ENCODE results near the gene C1orf210. TPM values are rescaled to one million over a fixed set of nuclear protein-coding genes. Genes with fewer than 3 reads are reported as not detected.

Gene C1orf210
- polyA plus RNA-seq, 3 donors, result 25.6 to 27.8 (median 26.5) TPM

DNA sequence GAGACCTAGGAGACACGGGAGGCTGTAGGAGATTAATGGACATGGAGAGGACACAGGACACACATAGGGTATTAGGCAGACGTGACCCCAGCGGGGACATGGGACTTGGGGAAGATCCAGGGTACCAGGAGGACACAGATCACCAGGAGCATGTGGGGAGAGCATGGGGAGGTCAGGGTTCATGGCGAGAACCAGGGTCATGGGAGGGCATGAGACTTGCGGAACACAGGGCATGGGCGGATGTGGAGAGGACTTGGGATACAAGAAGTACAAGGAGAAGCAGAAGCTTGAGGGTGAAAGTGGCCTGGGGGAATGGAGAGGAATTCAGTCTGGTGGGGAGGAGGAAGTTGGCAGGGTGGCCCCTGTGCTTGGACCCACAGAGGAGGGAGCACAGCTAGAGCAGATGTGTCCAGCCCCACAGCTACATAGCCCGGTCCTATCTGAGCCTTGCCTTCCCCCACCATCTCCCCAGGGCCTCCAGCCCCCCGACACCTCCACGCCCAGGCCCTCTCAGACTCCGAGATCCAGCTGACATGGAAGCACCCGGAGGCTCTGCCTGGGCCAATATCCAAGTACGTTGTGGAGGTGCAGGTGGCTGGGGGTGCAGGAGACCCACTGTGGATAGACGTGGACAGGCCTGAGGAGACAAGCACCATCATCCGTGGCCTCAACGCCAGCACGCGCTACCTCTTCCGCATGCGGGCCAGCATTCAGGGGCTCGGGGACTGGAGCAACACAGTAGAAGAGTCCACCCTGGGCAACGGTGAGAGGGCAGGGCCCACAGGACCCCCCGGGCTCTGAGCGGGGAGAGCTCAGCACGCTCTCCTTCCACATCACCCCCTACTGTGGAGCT is 27.5 kb upstream of the C1orf210 start:
- no peak for DNase-seq (ENCODE audit: low read depth in 3 of 3, low spot score in 2 of 3)

DNA sequence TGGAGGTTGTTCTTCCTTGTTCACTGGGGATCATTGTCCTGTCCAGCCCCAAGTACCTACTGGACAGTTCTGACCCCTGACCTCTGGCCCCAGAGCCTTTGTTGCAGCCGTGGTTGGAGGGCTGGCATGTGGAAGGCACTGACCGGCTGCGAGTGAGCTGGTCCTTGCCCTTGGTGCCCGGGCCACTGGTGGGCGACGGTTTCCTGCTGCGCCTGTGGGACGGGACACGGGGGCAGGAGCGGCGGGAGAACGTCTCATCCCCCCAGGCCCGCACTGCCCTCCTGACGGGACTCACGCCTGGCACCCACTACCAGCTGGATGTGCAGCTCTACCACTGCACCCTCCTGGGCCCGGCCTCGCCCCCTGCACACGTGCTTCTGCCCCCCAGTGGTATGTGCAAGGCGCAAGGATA is 26.8 kb upstream of the C1orf210 start:
- DNase-seq (ENCODE audit: low read depth in 3 of 3, low spot score in 2 of 3), result no peak

DNA sequence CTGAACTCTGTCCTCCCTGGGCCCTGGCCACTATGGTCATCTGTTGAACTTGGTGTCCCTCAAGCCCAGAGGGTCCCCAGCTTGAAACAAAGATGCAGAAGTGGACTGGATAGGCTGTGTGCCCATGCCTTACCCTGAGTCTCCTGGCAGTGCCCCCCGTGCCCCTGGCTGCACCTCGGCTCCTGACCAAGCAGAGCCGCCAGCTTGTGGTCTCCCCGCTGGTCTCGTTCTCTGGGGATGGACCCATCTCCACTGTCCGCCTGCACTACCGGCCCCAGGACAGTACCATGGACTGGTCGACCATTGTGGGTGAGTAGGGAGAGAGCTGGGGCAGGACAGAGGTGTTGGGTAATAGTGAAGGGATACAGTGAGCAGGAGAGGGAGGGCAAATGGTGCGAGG is 26.1 kb upstream of the C1orf210 start:
- no peak for DNase-seq (ENCODE audit: low read depth in 3 of 3, low spot score in 2 of 3)

DNA sequence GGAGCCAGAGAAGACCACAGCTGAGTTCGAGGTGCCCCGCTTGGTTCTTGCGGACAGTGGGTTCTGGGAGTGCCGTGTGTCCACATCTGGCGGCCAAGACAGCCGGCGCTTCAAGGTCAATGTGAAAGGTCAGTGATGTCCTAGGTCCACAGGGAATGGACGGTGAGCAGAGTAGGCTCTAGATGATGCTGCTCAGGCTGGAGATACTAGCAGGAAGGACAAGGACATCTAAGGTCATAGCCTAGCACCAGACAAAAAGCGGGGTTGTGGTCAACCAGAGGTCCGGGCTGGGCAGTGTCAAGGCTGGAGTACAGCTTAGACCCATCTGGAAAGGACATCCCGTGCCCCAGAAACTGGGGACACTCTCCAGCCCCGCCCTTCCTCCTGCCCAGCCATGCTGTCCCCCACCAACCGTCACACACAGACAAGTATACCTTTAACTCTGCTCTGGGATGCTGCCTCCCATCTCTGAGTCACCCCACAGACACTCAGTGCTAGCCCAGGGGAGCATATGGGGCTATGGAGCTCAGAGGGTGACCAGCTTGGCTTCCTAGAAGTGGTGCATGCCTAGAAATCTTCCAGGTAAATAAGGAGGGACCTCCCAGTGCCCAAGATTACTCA is 24.1 kb upstream of the C1orf210 start:
- DNase-seq (ENCODE audit: low read depth in 3 of 3, low spot score in 2 of 3), result no peak

DNA sequence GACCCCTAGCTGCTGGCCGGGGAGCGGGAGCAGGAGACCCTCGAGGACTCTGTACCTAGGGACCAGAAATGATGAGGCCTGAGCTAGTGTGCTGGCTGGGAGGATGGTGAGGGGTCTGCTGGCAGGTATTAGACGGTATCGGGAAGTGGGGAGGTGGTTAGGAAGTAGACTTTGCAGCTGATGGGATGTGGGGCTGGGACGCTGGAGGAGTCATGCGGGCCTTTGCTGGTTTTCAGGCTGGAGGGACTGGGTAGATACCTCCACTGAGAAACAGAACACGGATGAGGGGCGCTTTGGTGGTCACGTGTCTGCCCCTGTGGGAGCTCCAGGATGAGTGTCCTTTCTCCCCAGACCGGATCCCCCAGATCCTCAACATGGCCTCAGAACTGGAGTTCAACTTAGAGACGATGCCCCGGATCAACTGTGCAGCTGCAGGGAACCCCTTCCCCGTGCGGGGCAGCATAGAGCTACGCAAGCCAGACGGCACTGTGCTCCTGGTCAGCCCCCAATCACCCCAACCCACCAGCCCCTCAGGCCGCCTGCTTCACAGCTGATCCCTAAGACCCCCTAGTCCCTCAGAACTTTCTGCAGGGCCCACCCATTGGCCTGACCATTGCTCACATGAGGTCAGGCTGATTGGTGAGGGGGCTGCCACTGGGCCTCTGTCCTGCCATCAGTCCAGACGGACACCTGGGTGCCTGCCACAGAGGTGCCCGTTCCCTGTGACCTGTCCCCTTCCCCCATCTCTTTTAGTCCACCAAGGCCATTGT is 23.4 kb upstream of the C1orf210 start:
- no peak for DNase-seq (ENCODE audit: low read depth in 3 of 3, low spot score in 2 of 3)

DNA sequence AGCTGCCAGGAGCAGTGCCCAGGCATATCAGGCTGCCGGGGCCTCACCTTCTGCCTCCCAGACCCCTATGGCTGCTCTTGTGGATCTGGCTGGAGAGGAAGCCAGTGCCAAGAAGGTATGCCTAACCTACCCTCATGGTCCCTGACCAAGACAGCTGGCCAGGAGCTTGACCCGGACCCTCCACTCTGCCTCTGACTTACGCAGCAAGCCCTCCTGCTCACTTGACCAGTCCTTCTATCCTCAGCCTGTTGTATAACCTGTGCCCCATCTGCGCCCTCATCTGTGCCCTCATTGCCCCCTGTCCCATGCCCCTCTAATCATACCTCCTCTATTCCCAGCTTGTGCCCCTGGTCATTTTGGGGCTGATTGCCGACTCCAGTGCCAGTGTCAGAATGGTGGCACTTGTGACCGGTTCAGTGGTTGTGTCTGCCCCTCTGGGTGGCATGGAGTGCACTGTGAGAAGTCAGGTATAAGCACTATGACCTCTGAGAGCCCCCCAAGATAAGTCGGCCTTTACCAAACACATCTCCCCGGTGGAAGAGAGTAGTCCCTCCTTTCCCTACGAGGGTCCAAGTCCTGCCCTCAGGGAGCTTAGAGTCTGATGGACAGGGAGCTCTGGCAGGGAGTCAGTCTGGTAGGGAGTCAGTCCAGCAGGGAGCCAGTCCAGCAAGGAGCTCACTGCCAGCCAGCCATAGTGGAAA is 22.2 kb upstream of the C1orf210 start:
- no peak for DNase-seq (ENCODE audit: low read depth in 3 of 3, low spot score in 2 of 3)

DNA sequence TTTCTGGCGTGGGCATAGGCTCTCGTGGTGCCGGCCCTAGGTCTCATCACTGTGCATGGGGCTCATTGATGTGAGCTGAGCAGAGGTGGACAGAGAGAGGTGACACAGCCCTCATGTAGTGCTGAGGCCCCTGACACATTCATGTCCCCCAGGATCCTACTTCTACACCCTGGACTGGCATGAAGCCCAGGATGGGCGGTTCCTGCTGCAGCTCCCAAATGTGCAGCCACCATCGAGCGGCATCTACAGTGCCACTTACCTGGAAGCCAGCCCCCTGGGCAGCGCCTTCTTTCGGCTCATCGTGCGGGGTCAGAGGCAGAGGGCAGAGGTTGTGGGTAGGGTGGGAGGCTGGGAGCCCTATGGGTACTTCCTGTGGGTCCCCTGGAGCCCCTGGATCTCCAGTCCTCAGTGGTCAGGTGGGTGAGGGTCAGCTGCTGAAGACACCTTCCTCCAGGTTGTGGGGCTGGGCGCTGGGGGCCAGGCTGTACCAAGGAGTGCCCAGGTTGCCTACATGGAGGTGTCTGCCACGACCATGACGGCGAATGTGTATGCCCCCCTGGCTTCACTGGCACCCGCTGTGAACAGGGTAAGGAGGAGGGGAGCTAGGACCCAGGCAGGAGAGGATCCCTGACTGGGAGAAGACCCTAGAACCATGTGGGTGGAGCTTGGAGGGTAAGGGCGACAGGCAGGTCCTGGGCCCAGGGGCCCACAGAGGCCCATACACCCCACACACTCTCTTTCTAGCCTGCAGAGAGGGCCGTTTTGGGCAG is 21.5 kb upstream of the C1orf210 start:
- no peak for DNase-seq (ENCODE audit: low read depth in 3 of 3, low spot score in 2 of 3)

DNA sequence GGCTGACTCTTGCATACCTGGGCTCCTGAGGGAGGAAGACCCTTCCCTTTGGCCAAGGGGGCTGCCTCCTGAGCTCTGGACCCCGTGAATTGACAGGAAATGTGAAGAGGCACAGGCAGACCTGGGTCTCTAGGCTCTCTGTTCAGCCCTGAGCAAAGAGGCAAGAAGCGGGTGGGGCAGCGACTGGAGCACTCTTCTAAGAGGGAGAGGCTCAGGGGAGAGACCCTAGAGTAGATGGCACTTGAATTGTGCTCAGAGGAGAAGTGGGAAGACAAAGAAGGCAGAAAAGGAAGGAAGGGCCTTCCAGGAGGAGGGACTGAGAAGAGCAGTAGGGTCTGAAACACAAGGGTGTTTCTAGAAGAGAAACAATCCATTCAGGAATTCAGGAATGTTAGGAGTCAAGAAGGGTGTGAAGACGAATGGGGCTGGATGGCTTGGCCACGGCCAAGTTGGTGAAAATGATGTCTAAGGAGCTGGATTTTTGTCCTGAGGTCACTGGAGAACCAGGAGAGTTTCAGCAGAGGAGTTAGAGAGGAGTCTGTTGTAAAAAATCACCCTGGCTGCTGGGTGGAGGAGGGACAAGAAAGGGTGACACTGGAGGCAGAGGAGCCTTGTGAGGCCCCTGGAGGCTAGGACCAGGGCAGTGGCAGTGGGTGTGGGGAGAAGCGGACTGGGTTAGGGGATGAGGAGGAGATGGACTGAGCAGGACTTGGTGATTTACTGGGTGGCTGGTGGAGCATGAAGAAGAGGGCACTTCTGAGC is 20.7 kb upstream of the C1orf210 start:
- no peak for DNase-seq (ENCODE audit: low read depth in 3 of 3, low spot score in 2 of 3)

DNA sequence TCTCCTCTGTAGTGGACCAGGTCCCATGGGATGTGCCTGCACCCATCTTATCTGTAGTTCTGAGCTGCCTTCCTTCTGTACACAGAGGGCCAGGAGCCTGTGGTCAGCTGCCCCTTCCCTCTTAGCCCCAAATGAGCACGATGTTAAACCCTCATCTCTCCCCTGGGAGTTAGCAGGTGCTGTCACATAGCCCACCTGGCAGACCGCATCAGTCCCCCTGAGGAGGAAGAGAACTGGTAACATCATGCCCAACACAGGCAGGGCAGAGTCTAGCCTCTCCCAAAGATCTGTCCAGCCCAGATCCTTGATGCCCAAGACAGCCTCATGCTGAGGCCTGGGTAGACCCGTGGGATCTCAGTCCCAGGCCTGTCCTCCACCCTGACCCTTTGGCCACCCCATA is 20.1 kb upstream of the C1orf210 start:
- DNase-seq (ENCODE audit: low read depth in 3 of 3, low spot score in 2 of 3), result no peak

DNA sequence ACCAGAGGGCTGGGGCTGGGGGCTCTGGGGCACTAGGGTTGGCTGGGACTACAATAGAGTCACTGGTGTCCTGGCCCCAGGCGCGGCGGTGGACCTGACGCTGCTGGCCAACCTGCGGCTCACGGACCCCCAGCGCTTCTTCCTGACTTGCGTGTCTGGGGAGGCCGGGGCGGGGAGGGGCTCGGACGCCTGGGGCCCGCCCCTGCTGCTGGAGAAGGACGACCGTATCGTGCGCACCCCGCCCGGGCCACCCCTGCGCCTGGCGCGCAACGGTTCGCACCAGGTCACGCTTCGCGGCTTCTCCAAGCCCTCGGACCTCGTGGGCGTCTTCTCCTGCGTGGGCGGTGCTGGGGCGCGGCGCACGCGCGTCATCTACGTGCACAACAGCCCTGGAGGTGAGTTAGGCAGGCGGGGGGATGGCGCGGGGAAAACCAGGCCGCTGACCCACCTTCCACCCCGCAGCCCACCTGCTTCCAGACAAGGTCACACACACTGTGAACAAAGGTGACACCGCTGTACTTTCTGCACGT is 19.5 kb upstream of the C1orf210 start:
- no peak for DNase-seq (ENCODE audit: low read depth in 3 of 3, low spot score in 2 of 3)

DNA sequence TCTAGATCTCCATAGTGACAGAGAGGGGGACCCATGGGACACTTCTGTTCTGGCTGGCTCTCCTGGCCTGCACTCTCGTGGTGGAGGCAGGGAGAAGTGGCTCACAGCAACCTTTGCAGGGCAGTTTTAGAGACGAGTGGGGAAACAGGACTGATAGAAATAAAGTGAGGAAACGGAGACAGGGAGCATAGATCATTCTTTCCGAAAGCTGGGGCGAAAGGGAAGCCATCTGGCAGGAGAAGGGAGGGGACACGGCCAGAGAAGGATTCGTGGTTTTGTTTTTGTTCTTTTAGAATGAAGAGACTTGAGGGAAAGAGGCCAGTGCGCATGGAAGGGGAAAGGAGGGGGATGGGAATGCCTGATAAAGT is 18.9 kb upstream of the C1orf210 start:
- no peak for DNase-seq (ENCODE audit: low read depth in 3 of 3, low spot score in 2 of 3)

DNA sequence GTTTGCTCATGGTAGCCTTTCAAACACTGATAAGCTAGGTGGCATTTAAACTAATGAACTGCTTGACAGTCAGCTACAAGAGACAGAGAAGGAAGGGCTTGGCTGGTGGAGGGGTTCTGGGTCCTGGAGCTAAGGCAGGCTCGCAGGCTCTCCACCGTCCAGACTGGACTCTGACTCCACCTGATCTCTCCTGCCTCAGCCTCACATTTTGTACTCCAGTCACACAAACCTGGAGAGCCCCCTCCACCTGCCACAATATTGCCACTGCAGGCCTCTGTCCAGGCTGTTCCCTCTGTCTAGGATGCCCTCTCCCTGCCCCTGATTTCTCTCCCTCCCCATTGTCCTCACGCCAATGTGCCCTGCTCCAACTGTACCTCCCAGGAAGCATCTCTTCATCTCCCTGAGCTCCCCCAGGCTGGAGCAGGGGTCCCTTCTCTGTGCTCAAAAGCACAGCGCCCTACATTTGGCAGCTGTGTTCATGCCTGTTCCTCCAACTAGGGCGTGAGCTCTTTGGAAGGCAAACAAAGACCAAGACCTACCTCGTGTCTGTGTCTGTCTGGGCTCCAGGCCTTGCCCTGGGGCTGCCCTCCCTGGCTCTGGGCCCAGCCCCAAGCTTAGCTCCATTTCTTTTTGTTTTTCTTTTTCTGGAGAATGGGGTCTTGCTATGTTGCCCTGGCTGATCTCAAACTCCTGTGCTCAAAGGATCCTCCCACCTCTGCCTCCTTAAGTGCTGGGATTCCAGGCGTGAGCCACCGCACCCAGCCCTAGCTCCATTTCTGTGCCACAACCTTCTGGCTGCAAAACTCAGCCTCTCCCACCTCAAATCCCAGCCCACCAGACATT is 18.3 kb upstream of the C1orf210 start:
- no peak for DNase-seq (ENCODE audit: low read depth in 3 of 3, low spot score in 2 of 3)

DNA sequence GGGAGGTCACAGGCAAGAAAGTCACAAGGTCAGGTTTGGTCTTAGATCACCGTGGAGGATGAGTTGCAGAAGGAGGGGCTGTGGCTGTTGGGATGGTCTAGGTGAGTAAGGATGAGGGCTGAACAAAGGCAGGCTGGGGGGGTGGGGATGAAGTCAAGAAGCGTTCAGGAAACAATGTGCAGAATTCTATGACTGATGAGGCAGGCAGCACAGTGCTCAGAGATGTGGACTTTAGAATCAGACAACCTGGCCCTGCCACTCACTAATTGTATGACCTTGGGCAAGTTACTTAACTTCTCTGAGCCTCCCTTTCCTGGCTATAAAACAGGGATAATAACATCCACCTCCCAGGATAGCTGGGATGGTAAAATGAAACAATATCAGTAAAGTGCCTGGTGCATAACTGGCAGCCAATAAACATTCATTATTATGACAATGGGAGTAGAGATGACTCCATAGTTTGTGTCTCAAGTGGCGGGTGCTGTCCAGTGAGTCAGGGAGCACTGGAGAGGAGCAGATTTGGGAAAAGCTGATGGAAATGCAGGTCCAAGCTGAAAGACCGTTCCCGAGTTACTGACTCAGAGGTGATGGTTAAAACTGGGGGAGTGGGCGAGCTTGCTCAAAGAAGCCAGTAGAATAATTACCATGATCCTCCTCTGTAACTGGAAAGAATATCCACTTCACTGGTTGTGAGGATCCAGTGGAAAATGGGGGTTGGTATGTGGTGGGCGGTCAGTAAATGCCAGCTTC is 17.5 kb upstream of the C1orf210 start:
- DNase-seq (ENCODE audit: low read depth in 3 of 3, low spot score in 2 of 3), result no peak

DNA sequence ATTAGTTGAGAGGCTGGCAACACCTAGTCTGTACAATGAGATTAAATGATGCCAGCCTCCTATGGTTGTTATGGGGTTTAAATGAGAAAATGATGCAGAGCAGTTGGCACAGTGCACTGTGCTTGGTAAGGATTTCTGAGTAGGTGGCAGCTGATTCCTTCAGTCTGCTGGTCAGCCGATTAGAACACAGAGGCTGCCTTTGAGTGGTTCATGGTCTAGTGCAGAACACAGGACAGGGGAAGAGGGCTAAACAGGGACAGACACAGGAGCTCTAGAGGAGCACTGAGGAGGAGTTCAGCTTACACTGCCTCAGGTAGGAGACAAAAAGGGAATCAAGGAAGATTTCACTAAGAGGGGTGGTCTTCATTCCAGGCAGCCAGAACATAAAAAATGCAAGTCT is 16.8 kb upstream of the C1orf210 start:
- no peak for DNase-seq (ENCODE audit: low read depth in 3 of 3, low spot score in 2 of 3)

DNA sequence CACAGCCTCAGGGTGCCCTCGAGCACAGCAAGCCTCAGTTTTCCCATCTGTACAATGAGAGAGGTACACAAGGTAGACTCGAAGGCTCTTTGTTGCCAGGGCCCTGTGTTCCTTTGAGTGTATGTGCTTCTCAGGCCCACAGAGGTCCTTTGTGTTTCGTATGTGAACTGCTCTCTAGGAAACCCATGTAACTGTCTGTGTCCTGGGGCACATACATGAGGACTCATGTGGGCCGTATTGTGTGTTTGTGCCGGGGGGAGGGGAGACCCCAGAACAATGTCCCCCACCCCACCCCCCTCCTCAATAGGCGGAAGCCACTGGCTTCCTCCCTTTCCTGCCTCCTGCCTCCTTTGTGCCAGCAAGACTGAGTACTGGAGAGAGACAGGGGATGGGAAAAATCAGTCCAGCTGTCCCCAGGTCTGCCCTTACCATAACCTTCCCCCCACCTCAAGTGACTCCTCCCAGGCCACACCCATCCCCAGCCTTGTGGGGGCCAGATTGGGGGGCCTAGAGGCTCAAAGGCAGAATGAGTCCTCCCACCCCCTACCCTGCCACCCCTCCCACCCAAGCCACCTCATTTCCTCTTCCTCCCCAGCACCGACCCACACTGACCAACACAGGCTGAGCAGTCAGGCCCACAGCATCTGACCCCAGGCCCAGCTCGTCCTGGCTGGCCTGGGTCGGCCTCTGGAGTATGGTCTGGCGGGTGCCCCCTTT is 15.2 kb upstream of the C1orf210 start, which contains the start of gene TIE1:
TIE1 (plus strand) TSS at position 605 of the 717 bp plus-strand sequence; CDS start at position 695, 90 bp downstream.
- DNase-seq (ENCODE audit: low read depth in 3 of 3, low spot score in 2 of 3), result no peak

DNA sequence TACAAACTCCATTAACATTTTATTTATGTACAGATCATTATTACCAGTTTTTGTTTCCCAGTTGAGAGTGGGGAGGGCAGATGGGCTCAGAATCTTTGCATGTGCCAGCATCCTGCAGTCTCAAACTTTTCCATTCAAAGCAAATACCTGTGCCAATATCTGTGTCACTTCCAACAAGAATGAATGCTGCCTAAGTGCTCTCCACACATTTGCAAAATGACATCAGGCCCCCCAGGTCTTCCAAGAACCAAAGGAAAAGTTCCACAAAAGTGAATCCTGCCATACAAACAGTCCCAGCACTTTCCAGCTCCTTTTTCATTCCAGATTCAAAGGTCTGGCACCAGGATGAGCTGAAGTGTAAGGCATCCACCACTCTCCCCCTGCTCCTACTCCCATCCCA is 13.7 kb upstream of the C1orf210 start:
- DNase-seq (ENCODE audit: low read depth in 3 of 3, low spot score in 2 of 3), result no peak

DNA sequence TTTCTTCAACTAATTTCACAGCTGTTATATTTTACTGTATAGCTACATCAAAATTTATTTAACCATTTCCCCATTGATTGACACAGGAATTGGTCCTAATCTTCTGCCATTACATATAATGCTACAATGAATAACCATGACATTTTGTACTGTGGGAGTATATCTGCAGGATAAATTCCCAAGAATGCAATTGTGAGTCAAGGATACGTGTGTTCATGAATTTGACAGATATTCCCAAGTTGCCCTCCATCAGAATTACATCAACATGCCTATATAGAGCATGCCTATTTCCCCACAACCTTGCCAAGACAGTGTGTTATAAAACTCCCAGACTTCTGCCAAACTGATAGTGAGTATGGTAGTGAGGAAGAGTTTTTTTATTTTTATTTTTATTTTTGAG is 12.7 kb upstream of the C1orf210 start:
- DNase-seq (ENCODE audit: low read depth in 3 of 3, low spot score in 2 of 3), result no peak
